Dendritic cell treated with granulocyte-macrophage colony-stimulating factor and Interleukin-4, amounts not matched to agents 40 ng/mL and 50 ng/mL, for 4 days (primary cell): ENCODE results near the gene HNRNPC.
A peak's percentile ranks its signal among the peaks of the same experiment; 100 is the strongest.
"Not testable (repeated sequence)": the region's sequence is repeated elsewhere in the genome, so short reads cannot be mapped to it uniquely, and the experiment has no call there.

Experiments
- H3K27ac Mint-ChIP-seq: one replicate; pipeline ENCODE4 v1.8.0; 2022; ENCODE audit warnings: mild to moderate bottlenecking, mixed read lengths
- H3K27me3 Mint-ChIP-seq: one replicate; pipeline ENCODE4 v1.8.0; 2022; ENCODE audit warnings: mild to moderate bottlenecking, mixed read lengths
- H3K36me3 Mint-ChIP-seq: one replicate; pipeline ENCODE4 v1.8.0; 2022; ENCODE audit warnings: low read depth, mixed read lengths
- H3K4me1 Mint-ChIP-seq: one replicate; pipeline ENCODE4 v1.8.0; 2022; ENCODE audit warnings: low read depth, mixed read lengths
- H3K4me3 Mint-ChIP-seq: one replicate; pipeline ENCODE4 v1.8.0; 2022; ENCODE audit warnings: mild to moderate bottlenecking, moderate library complexity, mixed read lengths
- H3K9me3 Mint-ChIP-seq: one replicate; pipeline ENCODE4 v1.8.0; 2022; ENCODE audit warnings: mixed read lengths
- intact Hi-C: fragments of 100-400 bp; cut with micrococcal nuclease; formaldehyde crosslinking; loops from one replicate; pipeline ENCODE4 v1.15.0; 2022

Gene HNRNPC

DNA sequence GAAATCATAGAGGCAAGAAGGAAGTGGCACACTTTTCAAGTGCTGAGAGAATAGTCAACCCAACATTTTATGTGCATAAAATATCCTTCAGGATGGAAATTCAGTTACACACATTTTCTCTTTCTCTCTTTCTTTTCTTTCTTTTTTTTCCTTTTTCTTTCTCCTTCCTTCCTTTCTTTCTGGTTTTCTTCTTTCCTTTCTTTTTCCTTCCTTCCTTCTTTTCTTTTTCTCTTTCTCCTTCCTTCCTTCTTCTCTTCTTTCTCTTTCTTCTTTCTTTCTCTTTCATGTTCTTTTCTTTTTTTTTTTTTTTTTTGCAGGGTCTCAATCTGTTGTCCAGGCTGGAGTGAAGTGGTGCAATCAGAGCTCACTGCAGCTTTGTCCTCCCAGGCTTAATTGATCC is 74.6 kb downstream of the HNRNPC start:
- peaks cover 36% of the 10 kb centered on the region for H3K4me1 Mint-ChIP-seq
- H3K36me3 Mint-ChIP-seq: no peaks in the 10 kb centered on the region
- no peak overlapping the region for H3K27ac Mint-ChIP-seq
- H3K27me3 Mint-ChIP-seq: peaks cover 14% of the 10 kb centered on the region
- no peak overlapping the region for H3K4me3 Mint-ChIP-seq
- intact Hi-C loops: no loop called here
- no peaks in the 10 kb centered on the region for H3K9me3 Mint-ChIP-seq

DNA sequence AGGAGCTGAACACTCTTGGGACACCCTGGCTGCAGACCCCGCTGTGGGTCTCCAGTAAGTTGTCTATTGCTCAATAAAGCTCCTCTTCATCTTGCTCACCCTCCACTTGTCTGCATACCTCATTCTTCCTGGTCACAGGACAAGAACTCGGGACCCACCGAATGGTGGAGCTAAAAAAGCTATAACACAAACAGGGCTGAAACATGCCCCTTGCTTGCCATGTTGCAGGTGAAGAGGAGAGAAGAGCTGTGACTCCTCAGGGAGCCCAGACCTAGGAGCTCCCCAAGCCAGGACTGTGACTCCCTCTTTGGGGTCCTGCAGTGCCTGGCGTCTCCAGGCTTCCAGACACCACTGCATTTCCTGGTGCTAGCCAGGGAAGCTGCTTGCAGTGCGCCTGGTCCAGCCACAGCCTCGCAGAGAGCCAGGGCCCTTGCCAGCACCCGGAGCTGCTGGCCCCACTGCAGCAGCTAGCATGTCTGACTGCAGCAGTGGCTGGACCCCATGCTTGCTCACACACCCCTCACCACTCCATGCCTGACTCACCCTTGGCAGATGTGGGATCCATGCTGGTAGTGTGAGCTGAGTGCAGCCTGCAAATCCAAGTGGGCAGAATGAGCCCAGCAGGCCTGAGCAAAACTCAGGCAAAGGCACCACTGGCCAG is 76.2 kb downstream of the HNRNPC start:
- H3K4me1 Mint-ChIP-seq: peaks cover 33% of the 10 kb centered on the region
- intact Hi-C loops: no loop called here
- no peak overlapping the region for H3K27ac Mint-ChIP-seq
- no peaks in the 10 kb centered on the region for H3K9me3 Mint-ChIP-seq
- peaks cover 14% of the 10 kb centered on the region for H3K27me3 Mint-ChIP-seq
- H3K36me3 Mint-ChIP-seq: no peaks in the 10 kb centered on the region
- no peak overlapping the region for H3K4me3 Mint-ChIP-seq

DNA sequence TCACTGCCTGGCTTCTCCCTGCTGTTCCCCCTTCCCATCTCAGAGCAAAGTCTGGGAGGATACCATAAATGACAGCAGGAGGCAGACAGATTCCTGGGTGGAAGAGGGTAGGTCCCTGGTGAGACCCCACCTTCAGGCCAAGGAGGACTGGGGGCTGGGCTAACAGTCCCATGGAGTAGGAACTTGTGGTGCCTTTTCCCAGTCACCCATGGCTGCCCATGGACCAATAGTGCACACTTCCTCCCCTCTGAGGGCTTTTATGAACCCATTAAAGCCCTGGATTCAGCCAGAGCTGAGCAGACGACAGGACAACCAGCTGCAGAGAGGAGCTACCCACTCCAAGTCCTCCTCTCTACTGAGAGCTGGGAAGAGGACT is 76.8 kb downstream of the HNRNPC start:
- Mint-ChIP-seq H3K27ac (no peak overlapping the region), H3K4me3 (peak overlapping the region; percentile 64)

DNA sequence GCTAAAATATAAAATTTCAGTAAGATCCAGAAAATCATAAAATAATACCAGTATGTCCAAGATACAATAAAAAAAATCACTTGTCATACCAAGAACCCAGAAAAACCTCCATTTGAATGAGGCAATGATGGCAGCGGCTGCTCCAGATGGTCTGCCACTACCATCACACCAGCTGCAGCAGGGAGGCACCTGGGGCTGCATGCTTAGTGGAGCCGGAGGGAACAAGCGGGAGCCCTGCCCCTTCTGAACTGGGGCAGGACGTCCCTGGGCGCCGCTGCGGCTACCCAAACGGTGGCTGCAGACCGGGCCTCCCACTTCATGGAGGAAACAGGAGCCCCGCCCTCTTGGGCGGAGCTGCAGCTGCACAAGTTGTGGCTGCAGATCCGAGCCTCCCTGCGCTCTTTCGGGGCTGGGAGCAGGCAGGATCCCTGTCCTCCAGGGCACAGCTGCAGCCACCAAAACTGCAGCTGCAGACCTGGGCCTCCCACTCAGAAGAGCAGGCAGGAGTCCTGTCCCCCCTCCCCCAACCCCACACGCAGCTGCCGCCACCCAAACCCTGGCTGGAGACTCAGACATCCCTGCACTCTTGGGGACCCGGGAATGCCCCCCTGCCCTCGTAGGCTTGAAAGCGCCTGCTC is 77.3 kb downstream of the HNRNPC start:
- Mint-ChIP-seq H3K36me3 (no peaks in the 10 kb centered on the region), H3K27ac (no peak overlapping the region), H3K9me3 (no peaks in the 10 kb centered on the region), H3K4me1 (peaks cover 29% of the 10 kb centered on the region), H3K27me3 (peaks cover 14% of the 10 kb centered on the region), H3K4me3 (peak overlapping the region; percentile 64)
- intact Hi-C loops: no loop called here

More for the DNA sequence above, 76.8 kb downstream of the HNRNPC start:
- Mint-ChIP-seq H3K9me3 (no peaks in the 10 kb centered on the region), H3K27me3 (peaks cover 14% of the 10 kb centered on the region), H3K4me1 (peaks cover 29% of the 10 kb centered on the region), H3K36me3 (no peaks in the 10 kb centered on the region)
- intact Hi-C loops: no loop called here

DNA sequence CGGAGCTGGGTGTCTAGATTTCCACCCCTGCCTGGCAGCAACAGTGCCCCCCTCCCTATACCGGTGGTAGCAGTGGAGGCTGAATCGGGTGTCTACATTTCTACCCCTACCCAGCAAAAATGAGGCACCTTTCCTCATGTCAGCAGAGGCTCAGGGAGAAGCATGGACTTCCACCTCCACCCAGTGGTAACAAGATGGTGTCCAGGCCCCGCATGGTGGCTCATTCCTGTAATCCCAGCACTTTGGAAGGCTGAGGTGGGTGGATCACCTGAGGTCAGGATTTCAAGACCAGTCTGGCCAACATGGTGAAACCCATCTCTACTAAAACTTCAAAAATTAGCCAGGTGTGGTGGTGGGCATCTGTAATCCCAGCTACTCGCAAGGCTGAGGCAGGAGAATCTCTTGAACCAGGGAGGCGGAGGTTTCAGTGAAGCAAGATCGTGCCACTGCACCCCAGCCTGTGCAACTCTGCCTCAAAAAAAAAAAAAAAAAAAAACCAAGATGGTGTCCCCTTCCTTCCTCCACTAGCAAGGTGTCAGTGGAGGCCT is 77.9 kb downstream of the HNRNPC start:
- H3K36me3 Mint-ChIP-seq: no peaks in the 10 kb centered on the region
- H3K27me3 Mint-ChIP-seq: peaks cover 14% of the 10 kb centered on the region
- H3K4me1 Mint-ChIP-seq: peaks cover 29% of the 10 kb centered on the region
- intact Hi-C loops: no loop called here
- peak overlapping the region; percentile 64 for H3K4me3 Mint-ChIP-seq
- no peaks in the 10 kb centered on the region for H3K9me3 Mint-ChIP-seq
- no peak overlapping the region for H3K27ac Mint-ChIP-seq

DNA sequence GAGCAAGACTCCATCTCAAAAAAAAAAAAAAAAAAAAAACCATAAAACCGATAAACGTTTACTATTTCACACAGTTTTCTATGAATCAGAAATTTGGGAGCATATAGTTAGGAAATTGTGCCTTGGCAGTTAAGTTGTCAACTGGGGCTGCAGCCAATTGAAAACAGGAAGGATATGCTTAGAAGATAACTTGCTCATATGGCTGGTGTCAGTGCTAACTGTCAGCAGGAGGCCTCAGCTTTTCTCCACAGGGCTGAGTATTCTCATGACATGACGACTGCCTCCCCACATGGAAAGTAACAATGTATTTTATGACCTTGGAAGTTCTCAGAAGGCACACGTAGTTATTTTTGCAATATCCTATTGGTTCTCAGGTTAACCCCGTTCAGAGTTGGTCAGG is 83.8 kb downstream of the HNRNPC start:
- intact Hi-C loops: no loop called here
- H3K4me1 Mint-ChIP-seq: no peaks in the 10 kb centered on the region
- H3K9me3 Mint-ChIP-seq: peaks cover 17% of the 10 kb centered on the region
- no peak overlapping the region for H3K4me3 Mint-ChIP-seq
- H3K36me3 Mint-ChIP-seq: no peaks in the 10 kb centered on the region
- peaks cover 2% of the 10 kb centered on the region for H3K27me3 Mint-ChIP-seq
- no peak overlapping the region for H3K27ac Mint-ChIP-seq

DNA sequence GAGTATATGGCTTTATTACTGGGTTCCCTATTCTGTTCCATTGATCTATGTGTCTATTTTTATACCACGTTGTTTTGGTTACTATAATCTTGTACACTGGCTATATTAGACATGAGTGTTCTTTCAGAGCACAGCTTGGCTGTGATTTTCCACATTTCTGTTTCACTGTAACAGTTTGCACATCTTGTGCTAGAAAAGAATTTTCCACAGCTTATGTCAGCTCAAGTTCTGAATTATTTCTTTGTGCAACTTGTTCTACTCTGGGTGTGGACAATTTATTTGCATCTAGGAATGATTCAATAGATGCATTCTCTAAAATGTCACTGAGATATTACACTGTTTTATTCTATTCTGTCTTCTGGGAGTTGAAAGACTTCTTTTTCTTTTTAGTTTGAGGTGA is 85.0 kb downstream of the HNRNPC start:
- no peaks in the 10 kb centered on the region for H3K36me3 Mint-ChIP-seq
- peaks cover 19% of the 10 kb centered on the region for H3K9me3 Mint-ChIP-seq
- no peak overlapping the region for H3K27ac Mint-ChIP-seq
- intact Hi-C loops: no loop called here
- no peaks in the 10 kb centered on the region for H3K4me1 Mint-ChIP-seq
- no peak overlapping the region for H3K4me3 Mint-ChIP-seq
- peaks cover 2% of the 10 kb centered on the region for H3K27me3 Mint-ChIP-seq

DNA sequence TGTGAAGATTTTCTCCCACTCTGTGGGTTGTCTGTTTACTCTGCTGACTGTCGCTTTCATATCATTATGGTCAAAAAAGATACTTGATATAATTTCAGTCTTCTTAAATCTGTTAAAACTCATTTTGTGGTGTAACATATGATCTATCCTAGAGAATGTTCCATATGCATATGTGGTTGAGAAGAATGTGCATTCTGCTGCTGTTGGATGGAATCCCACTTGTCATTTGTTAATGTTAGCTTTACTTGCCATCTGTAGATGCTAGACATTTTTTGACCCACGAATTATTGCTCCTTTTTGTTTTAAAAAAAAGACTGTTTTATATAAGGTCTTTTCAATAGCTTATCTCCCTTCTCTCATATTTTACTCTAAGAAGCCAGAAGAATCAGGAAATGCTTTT is 87.1 kb downstream of the HNRNPC start:
- peaks cover 19% of the 10 kb centered on the region for H3K9me3 Mint-ChIP-seq
- peaks cover 2% of the 10 kb centered on the region for H3K27me3 Mint-ChIP-seq
- H3K4me3 Mint-ChIP-seq: no peak overlapping the region
- no peaks in the 10 kb centered on the region for H3K36me3 Mint-ChIP-seq
- H3K27ac Mint-ChIP-seq: no peak overlapping the region
- H3K4me1 Mint-ChIP-seq: no peaks in the 10 kb centered on the region
- intact Hi-C loops: no loop called here

DNA sequence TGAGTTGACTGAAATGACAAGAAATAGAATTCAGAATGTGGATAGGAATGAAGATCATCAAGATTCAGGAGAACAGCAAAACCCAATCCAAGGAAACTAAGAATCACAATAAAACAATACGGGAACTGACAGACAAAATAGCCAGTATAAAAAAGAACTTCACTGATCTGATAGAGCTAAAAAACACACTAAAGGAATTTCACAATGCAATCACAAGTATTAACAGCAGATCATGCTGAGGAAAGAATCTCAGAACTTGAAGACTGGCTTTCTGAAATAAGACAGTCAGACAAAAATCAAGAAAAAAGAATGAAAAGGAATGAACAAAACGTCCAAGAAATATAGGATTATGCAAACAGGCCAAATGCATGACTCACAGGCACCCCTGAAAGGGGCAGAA is 98.1 kb downstream of the HNRNPC start:
- H3K36me3 Mint-ChIP-seq: no peaks in the 10 kb centered on the region
- H3K4me1 Mint-ChIP-seq: no peaks in the 10 kb centered on the region
- intact Hi-C loops: no loop called here
- H3K27ac Mint-ChIP-seq: no peak overlapping the region
- peaks cover 7% of the 10 kb centered on the region for H3K9me3 Mint-ChIP-seq
- no peak overlapping the region for H3K4me3 Mint-ChIP-seq
- peaks cover 5% of the 10 kb centered on the region for H3K27me3 Mint-ChIP-seq

DNA sequence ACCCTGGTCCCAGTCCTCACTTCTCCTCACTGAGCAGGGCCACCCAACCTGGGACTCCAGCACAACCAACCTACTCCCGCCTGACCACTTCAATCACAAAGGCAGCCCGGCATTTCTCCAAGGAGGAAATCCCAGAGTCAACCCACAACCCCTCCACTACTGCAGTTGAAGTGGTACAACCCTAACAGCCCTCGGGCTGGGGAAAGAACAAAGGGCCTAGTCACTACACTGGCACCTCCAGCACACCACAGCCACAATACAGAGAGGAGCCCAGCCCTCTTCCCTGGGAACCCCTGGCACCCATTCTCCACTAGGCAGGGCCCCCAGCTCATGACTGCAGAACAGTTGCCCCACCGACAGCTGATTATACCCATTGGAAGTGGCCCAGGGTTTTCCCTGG is 99.7 kb downstream of the HNRNPC start:
- Mint-ChIP-seq H3K27ac (no peak overlapping the region), H3K4me1 (no peaks in the 10 kb centered on the region), H3K36me3 (no peaks in the 10 kb centered on the region), H3K9me3 (peaks cover 7% of the 10 kb centered on the region), H3K4me3 (no peak overlapping the region), H3K27me3 (peaks cover 9% of the 10 kb centered on the region)
- intact Hi-C loops: no loop called here

DNA sequence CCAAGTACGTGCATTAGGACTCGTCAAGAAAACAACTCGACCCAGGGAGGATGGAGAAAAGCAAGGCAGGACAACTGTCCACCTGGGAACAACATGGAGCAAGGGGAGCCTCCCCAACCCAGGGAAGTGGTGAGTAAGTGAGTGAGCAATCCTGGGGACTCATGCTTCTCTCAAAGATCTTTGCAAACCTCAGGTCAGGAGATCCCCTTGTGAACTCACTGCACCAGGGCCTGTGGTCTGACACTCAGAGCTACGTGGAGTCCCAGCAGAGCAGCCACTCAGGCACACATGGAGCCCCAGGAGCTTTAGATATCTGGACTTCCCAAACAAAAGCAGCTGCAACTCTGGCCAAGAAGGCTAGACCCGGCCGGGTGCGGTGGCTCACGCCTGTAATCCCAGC is 101.2 kb downstream of the HNRNPC start:
- Mint-ChIP-seq H3K27ac (no peak overlapping the region), H3K27me3 (peaks cover 13% of the 10 kb centered on the region), H3K4me3 (no peak overlapping the region), H3K36me3 (no peaks in the 10 kb centered on the region), H3K4me1 (peaks cover 5% of the 10 kb centered on the region), H3K9me3 (peaks cover 7% of the 10 kb centered on the region)
- intact Hi-C loops: no loop called here

DNA sequence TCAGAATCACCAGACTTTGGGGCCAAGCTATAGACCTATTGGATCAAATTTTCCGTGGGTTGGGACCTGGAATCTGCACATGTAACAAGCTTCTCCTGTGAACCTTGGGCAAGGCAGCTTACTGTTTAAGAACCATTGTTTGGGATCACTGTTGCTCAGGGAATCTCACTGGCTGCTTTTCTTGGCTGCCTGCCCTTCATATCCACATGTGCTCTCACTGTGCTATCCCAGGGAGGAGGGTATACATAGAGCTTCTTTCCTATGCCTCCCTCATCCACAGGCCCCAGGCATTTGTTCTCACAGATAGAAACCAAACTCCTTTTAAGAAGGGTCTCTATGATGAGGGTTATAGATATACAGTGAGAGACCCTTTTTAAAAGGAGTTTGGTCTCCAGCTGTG is 103.6 kb downstream of the HNRNPC start:
- intact Hi-C loops, H3K4me3 Mint-ChIP-seq, H3K4me1 Mint-ChIP-seq, H3K27ac Mint-ChIP-seq, H3K36me3 Mint-ChIP-seq, H3K9me3 Mint-ChIP-seq: not testable (repeated sequence)
- H3K27me3 Mint-ChIP-seq: peaks cover 20% of the 10 kb centered on the region

DNA sequence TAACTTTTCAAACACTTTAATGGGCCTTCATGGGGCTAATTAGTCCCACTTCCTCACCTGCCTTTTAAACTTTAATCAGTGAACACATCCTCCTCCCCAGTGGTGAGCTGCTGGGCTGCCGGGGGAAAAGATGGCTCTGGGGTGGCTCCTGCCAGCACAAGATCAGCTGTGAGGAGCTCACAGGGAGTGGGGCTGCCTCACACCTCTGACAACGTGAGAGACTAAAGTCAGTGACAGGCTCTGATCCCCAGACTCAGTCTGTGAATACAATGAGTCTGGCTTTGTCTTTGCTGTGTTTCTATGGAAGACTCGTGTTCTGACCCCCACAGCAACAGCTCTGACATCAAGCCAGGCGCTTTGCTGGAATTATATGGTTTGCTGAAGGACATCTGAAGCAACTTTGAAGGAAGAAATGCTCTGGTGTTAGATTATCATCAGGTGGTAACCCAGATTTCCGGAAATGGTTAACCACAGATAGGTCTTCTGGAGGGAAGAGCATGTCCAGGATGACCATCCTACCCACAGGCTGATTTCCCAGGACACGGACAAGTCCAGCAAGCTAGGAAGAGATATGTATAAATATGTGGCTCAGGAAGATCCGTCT is 104.1 kb downstream of the HNRNPC start:
- H3K27ac Mint-ChIP-seq, H3K4me1 Mint-ChIP-seq, H3K4me3 Mint-ChIP-seq, H3K9me3 Mint-ChIP-seq, H3K36me3 Mint-ChIP-seq, intact Hi-C loops: not testable (repeated sequence)
- peaks cover 20% of the 10 kb centered on the region for H3K27me3 Mint-ChIP-seq

DNA sequence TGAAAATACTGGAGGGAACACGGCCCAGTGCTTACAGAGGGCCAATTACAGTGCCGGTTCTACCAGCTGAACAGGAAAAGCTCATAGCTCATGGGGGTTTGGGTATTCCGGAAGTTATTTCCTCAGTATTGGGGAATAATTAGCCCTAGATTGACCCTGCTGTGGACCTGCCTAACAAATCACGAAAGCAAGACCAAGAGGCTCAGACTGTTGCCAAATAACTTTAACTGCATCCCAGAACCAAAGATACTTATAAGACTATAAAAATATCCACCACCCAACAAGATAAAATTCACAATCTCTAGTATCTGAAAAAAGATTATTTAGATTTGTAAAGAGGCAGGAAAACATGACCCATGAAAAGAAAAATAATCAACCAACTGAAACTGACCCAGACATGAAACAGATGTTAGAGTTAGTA is 105.4 kb downstream of the HNRNPC start:
- peaks cover 7% of the 10 kb centered on the region for H3K4me1 Mint-ChIP-seq
- H3K36me3 Mint-ChIP-seq: no peaks in the 10 kb centered on the region
- intact Hi-C loops: no loop called here
- H3K27ac Mint-ChIP-seq: no peak overlapping the region
- H3K27me3 Mint-ChIP-seq: peaks cover 20% of the 10 kb centered on the region
- H3K4me3 Mint-ChIP-seq: no peak overlapping the region
- no peaks in the 10 kb centered on the region for H3K9me3 Mint-ChIP-seq
